ENCODE measurements around the gene NUTM2G. TPM values are rescaled to one million over a fixed set of nuclear protein-coding genes. Genes with fewer than 3 reads are reported as not detected.
"Not testable (repeated sequence)": the region's sequence is repeated elsewhere in the genome, so short reads cannot be mapped to it uniquely, and the experiment has no call there.

The NUTM2G gene
- polyA plus RNA-seq, 3 donors from 2014 or later: 0.10 TPM; not detected in 2

DNA sequence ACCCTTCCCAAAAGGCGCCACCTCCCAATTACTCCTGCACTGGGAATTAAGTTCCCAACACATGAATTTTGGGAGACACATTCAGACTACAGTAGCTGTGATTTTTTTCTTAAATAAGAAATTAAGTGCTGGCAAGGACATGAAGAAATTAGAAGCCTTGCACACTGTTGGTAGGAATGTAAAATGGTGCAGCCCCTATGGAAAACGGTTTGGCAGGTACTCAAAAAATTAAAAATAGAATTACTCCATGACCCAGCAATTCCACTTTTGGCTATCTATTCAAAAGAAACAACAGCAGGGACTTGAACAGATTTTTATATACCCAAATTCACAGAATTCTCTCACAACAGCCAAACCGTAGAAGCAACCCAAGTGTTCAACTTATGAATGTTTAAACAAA lies 55.5 kb downstream of the NUTM2G start:
- DNase-seq; H3K27ac Mint-ChIP-seq; H3K9me3 Mint-ChIP-seq; H3K27me3 Mint-ChIP-seq (ENCODE audit: low read depth in 3 of 3); H3K4me3 Mint-ChIP-seq; H3K36me3 Mint-ChIP-seq: not testable (repeated sequence)
- H3K4me1 Mint-ChIP-seq: peaks cover 11 to 29% of the 10 kb centered on the region in 2 donors

DNA sequence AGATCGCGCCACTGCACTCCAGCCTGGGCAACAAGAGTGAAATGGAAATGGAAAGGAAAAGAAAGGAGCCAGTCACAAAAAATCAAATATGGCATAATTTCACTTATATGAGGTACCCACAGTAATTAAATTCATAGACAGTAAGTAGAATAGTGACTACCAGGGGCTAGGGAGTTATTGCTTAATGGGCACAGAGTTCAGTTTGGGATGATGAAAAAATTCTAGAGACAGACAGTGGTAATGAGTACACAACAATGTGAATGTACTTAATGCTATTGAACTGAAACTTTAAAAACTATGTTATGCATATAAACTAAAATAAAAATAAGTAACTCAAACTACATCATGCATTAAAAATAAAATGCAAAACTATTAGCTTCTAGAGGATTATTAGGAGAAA lies 56.2 kb downstream of the NUTM2G start:
- not testable (repeated sequence) for H3K27me3 Mint-ChIP-seq (ENCODE audit: low read depth in 3 of 3); H3K4me3 Mint-ChIP-seq; H3K9me3 Mint-ChIP-seq; H3K36me3 Mint-ChIP-seq; H3K27ac Mint-ChIP-seq; DNase-seq
- peaks cover 13 to 32% of the 10 kb centered on the region in 2 donors for H3K4me1 Mint-ChIP-seq

Other genes starting within 250 kb of the NUTM2G start
- 1 to 10 TPM; 2.2 to 7.2 (median 4.3) TPM for gene ZNF510, start 150.8 kb upstream of the NUTM2G start, polyA plus RNA-seq
- 1 to 10 TPM in 2 of 3 donors, not detected in 1; 2.8 to 3.0 TPM for gene ZNF782, start 74.3 kb upstream of the NUTM2G start, polyA plus RNA-seq
- under 1 TPM in 1 of 3 donors, not detected in 2; 0.26 TPM for gene CTSV, start 110.3 kb downstream of the NUTM2G start, polyA plus RNA-seq

All from immature natural killer cell (primary cell).